IPS-NIHi11 (cell line): ENCODE results near the gene TSPAN4.

ENCODE experiments used
- DNase-seq: peaks from one replicate; pipeline ENCODE4 v3.0.0; 2012; ENCODE audit warnings: mixed read lengths, low spot score

The TSPAN4 gene

DNA sequence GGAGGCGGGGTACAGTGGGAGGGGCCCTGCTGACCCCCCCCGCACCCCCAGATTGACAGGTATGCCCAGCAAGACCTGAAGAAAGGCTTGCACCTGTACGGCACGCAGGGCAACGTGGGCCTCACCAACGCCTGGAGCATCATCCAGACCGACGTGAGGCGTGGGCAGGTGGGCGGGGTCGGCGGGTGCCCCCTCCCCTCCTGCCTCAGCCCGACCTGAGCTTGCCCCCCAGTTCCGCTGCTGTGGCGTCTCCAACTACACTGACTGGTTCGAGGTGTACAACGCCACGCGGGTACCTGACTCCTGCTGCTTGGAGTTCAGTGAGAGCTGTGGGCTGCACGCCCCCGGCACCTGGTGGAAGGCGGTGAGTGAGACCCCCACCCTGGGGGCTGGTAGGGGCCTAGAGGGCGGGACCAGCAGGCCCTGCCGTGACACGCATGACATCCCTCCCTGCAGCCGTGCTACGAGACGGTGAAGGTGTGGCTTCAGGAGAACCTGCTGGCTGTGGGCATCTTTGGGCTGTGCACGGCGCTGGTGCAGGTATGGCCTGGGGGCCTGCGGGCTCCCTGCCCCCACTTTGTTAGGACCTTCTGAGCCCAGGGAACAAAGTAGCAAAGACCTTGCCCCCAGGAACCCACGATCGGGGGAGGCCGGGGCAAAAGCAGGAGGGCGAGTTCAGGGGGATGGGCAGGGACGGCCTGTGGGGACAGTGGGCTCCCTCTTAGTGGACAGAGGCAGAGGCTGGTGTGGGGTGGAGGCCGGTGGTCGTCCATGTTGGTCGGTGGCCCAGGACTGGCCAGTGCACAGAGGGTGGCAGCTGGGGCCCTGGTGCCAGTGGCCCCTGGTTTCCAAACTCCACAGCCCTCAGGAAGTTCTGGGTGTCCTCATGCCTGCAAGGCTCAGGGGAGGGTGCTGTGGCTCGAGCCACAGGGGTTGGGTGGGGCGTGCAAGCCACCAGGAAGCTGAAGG lies 23.1 kb downstream of the TSPAN4 start:
- no peak for DNase-seq

GRCh38 chr11:866481-866880 lies 23.8 kb downstream of the TSPAN4 start:
- no peak for DNase-seq

- DNase-seq, result no peak
Observed at GRCh38 chr11:867856-868358, 25.3 kb downstream of the TSPAN4 start.

DNA sequence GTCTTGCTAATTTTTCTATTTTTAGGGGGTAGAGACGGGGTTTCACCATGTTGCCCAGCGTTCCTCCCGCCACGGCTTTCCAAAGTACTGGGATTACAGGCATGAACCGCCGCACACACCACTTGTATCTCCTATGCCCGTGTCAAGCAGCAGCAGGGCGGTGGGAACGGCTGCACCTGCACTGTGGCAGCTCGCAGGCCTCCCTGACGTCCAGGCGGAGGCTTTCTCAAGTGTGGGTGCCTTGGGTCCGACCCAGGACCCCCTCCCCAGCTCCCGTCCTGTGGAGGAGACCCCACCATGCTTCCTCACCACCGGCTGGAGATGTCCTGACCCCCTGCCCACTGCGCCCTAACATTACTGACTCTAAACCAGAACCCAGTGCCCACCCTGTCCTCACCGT lies 25.7 kb downstream of the TSPAN4 start:
- no peak for DNase-seq

DNA sequence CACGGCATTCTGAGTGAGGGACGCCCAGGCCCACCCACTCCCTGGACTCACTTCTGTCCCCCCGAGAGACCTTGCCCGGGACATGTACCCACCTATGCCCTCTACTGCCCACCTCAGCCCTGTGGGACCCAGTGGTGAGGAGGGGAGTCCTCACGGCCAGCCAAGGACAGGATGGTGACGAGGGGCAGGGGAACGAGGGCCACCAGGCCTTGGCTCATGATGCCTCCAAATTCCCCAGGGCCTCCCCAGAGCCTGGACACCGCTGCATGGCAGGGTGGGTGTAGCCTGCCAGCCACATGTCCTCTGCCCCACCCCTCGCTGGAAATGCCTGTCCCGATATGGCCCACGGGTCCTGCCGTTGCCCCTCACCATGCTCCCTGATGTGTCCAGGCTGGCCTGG lies 26.1 kb downstream of the TSPAN4 start:
- DNase-seq, result no peak

DNA sequence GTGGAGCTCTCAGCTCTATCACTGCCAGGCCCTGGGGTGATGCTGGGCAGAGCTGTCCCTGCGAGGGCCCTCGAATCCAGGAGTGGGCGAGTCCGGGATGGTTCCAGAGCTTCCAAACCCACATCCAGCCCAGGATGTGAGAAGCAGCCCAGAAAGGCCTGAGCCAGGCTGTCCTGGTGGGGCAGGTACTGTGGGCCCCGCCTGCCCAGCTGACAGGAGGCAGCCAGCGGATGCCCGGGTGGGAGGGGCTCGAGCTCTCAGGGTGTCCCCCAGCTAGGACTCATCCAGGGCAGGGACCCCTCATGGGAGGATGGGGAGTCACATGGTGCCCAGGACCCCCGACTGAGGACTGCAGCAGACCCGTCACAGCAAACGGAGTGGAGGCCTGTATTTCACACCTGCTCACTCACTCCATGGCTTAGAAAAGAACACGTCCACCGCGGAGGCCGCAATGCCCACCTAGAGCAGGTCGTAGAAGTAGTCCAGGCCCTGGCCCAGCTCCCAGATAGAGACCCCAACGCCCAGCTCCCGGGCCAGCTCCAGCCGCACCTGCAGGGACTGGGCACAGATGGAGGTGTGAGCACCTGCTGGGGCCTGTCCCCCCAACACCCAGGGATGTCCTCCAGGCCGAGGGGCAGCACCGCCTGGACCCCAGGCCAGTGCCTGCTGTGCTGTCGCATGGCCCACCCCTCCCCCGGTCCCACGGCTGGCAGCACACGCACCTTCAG lies 26.9 kb downstream of the TSPAN4 start:
- no peak for DNase-seq

DNA sequence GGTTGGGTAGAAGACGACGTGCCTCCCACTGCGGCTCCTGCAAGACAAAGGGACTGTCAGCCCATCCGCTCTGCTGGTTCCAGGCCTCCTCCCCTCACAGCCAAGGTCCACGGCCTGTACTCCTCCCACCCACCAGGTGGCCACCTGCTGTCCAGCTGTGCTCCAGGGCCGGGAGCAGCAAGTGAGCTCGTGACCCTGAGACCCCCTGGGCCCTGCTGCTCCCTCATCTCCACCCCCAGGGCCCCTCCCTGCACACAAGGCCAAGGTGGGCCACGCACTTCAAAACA lies 27.4 kb downstream of the TSPAN4 start:
- peak; percentile 78 for DNase-seq

GRCh38 chr11:870418-870817 lies 27.8 kb downstream of the TSPAN4 start:
- no peak for DNase-seq

GRCh38 chr11:871472-871871 lies 28.8 kb downstream of the TSPAN4 start:
- no peak for DNase-seq

- no peak for DNase-seq
Observed at GRCh38 chr11:872799-873198, 30.1 kb downstream of the TSPAN4 start.

DNA sequence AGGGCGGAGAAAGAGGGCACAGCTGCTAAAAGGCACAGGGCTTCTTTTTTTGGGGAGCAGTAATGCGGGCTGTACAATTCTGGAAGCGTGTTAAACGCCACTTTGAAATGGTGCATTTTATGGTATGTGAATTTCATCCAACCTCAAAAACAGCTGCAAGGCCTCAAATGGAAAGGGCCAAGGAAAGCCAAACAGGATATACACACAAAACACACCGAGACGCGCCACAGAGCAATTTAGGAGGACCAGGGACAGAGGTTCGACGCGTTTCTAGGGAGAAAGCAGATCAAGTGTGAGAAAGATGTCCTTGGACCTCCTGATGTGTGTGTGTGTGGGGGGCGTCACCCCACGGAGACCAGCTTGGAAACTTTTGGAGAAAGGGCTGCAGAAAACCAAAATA lies 31.1 kb downstream of the TSPAN4 start:
- no peak for DNase-seq

- DNase-seq, result no peak
Observed at GRCh38 chr11:875203-875602, 32.6 kb downstream of the TSPAN4 start.

DNA sequence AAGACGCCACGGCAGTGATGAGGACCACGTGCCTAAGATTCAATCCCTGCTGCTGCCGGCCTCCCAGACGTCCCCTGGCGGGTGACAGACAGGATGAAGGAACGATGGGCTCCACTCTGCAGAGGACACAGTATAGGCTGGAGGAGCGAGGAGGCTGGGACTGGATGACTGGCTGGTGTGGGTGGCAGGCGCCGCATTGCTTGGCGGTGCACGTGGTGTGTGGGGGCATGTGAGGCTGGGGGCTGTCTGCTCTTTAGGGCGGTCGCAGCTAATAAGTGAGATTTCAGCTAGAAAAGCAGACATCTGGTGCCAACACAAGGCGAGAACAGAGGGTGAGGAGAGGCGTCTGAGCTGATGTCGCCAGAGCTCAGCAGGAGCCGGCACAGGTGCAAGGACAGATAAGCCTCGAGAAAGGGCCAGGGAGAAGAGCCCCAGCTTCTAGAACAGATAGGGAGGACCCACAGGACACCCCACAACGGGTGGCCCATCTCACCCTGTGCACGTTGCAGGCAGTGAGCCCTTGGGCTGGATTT lies 33.2 kb downstream of the TSPAN4 start:
- DNase-seq, result no peak

GRCh38 chr11:876545-876944 lies 33.9 kb downstream of the TSPAN4 start:
- DNase-seq, result no peak

GRCh38 chr11:877565-877964 lies 34.9 kb downstream of the TSPAN4 start:
- peak; percentile 68 for DNase-seq

- DNase-seq, result no peak
Observed at GRCh38 chr11:880447-880846, 37.8 kb downstream of the TSPAN4 start.

DNA sequence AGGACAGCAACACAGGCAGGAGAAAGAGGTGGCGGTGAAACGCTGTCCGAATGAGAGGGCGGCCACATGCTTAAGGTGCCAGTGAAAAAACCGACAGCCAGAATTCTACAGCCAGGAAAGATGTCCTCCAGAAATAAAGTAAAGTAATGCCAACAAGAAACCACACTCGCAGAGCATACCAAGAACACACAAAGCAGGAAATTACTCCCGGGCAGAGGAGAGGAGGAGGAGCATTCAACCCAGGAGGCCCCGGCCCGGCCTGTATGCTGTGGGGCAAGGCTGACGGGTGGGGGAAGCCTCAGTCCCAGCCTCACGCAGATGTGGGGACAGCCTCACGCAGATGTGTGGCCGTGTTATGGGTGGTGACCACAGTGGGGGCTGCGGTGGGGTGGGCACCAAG lies 39.9 kb downstream of the TSPAN4 start:
- no peak for DNase-seq

DNA sequence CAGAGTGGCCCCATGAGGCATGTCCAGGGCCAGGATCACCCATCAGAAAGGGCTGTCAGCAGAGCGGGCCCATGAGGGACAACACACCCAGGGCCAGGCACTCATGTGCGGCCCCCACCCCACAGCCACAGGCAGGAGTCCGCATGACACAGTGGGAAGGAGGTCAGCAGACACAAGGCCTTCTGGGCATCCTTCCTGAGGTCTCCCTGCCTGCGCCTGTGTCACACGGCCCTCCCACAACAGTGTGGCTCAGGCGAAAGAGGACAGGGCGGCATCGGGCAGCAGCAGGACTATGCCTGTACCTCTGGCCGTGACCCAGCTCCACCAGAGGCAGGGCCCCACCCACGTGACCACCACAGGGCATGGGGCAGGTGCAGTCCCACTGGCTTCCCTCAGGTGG lies 40.9 kb downstream of the TSPAN4 start:
- DNase-seq, result no peak

- no peak for DNase-seq
Observed at GRCh38 chr11:884578-885070, 42.0 kb downstream of the TSPAN4 start.

GRCh38 chr11:886568-886967 lies 43.9 kb downstream of the TSPAN4 start:
- DNase-seq, result no peak

DNA sequence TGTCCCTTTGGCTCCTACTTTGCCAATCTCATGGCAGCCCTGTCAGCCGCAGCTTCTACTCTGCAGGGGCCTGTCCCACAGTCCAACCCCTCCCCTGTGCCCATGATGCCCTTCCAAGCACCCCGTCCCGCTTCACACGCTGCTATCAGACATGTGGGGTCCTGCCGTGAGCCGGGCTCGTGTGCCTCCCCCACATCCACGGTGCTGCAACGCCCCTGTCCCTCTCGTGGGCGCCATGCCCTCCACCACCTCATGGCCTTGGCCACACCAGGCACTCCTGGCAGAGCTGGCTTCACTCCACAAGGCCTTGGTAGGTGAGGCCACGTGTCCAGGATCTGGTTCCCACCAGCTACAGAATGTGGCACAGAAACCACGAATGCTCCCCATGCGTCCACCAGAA lies 44.9 kb downstream of the TSPAN4 start:
- no peak for DNase-seq

DNA sequence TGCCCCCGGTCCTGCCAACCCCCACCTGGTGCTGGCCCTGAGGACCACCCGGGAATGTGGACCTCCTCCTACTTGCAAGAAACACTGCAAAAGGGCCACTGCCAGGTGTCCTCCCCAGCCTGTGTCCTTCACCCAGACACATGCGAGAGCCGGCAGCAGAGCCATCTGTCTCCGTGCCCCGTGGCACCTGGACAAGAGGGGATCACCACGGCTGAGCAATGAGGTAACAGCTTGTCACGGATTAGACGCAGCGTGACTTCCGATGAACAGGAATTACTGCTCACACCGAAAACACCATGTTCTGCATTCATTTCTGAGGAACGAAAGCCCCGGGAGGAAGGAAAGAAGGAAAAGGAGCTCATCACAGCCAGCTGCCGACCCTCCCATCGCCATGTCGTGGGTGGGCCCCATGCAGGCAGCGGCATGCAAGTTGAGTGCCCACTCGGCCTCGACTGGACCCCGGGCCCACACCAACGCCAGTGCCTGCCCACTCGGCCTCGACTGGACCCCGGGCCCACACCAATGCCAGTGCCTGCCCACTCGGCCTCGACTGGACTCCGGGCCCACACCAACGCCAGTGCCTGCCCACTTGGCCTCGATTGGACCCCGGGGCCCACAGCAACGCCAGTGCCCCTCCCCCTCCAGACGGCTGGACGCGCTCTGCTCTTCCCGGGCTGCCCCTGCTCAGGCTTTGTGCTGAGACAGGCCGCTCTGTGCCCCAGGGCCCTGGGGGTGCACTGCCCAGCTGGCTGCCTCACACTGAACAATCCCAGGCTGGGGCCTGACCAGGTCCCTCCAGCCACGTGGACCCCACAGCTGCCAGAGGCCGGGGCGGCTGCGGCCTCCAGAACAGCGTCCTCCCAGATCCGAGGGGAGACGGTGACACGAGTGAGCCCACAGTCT lies 45.9 kb downstream of the TSPAN4 start:
- no peak for DNase-seq
